GM12878 (cell line): Measurements from ENCODE around the gene CBY3. TPM values are rescaled to one million over a fixed set of nuclear protein-coding genes. Genes with fewer than 3 reads are reported as not detected.

Source experiments
- ATAC-seq: fragments of 200-7000 bp; cut with Tn5 transposase; 3 replicates; pipeline ENCODE4 v1.9.1; 2020; ENCODE audit warnings: mild to moderate bottlenecking, moderate library complexity
- BruUV-seq: library from RNA; stranded (reverse); fragments of 400-500 nt; replicated peaks from 2 replicates; lab custom pipeline; 2021; lab: Mats Ljungman, UMichigan
- CTCF ChIA-PET: fragments of 300-600 bp; sonication (Branson Sonifier 250); formaldehyde crosslinking; extraction: SDS; loops from one replicate; lab custom pipeline; 2021; ENCODE audit warnings: inconsistent platforms; lab: Yijun Ruan, JAX
- POLR2A ChIA-PET: fragments of 350-600 bp; formaldehyde crosslinking; extraction: SDS; loops from one replicate; lab custom pipeline; 2021; ENCODE audit warnings: inconsistent platforms; lab: Charles Lee
- RAD21 ChIA-PET: fragments of 300-600 bp; sonication (Branson Sonifier 250); formaldehyde crosslinking; loops from one replicate; lab custom pipeline; 2023; ENCODE audit warnings: antibody characterized with exemption; ENCODE audit not compliant: unreplicated experiment; lab: Charles Lee
- SMC1A ChIA-PET: fragments of 300-600 bp; sonication (Branson Sonifier 250); formaldehyde crosslinking; loops from one replicate; lab custom pipeline; 2023; ENCODE audit not compliant: unreplicated experiment, uncharacterized antibody; lab: Charles Lee
- DNase-seq: peaks from one replicate; pipeline ENCODE4 v3.0.0-alpha.2; 2011; ENCODE audit warnings: low read depth, low spot score
- FAIRE-seq: peaks from 3 replicates; lab custom pipeline; 2011; peaks lifted over from hg19 to GRCh38; lab: Jason Lieb, UNC
- H2AFZ ChIP-seq: 2 replicates; pipeline ENCODE4 v1.6.0; 2011; ENCODE audit warnings: low read depth, low read length, control low read depth; ENCODE audit not compliant: control insufficient read depth
- H3K27ac ChIP-seq: 2 replicates; pipeline ENCODE4 v1.5.1; 2011; ENCODE audit warnings: control low read depth; ENCODE audit not compliant: control insufficient read depth, insufficient read depth
- H3K27me3 ChIP-seq, 2 experiments: replicated peaks in 1 of 2; 2 replicates each; pipeline versions ENCODE4 v1.6.0 to v1.6.1; 2011; ENCODE audit warnings: low read length in 1 of 2; ENCODE audit not compliant: control insufficient read depth in 2 of 2, insufficient read depth in 2 of 2
- H3K36me3 ChIP-seq, 2 experiments: 2 replicates each; pipeline ENCODE4 v1.5.1; 2011; ENCODE audit warnings: low read length in 1 of 2; ENCODE audit not compliant: control insufficient read depth in 2 of 2, insufficient read depth in 2 of 2
- H3K4me1 ChIP-seq: 2 replicates; pipeline ENCODE4 v1.6.1; 2011; ENCODE audit warnings: mild to moderate bottlenecking, low read length, moderate library complexity, mixed read lengths; ENCODE audit not compliant: control insufficient read depth, insufficient read depth
- H3K4me2 ChIP-seq: 2 replicates; pipeline ENCODE4 v1.6.0; 2011; ENCODE audit warnings: control low read depth; ENCODE audit not compliant: control insufficient read depth, insufficient read depth
- H3K4me3 ChIP-seq: fragments of 200-600 bp; sonication (generic); 2 replicates; pipeline ENCODE4 v1.5.1; 2016
- H3K79me2 ChIP-seq: 2 replicates; pipeline ENCODE4 v1.6.0; 2011; ENCODE audit warnings: low read length; ENCODE audit not compliant: control insufficient read depth, insufficient read depth
- H3K9ac ChIP-seq: 2 replicates; pipeline ENCODE4 v1.8.0; 2011; ENCODE audit warnings: low read length, control low read depth, mixed read lengths; ENCODE audit not compliant: control insufficient read depth, insufficient read depth
- H3K9me3 ChIP-seq: replicated peaks from 3 replicates; pipeline ENCODE4 v1.5.1; 2011; ENCODE audit warnings: mild to moderate bottlenecking, low read length; ENCODE audit not compliant: control insufficient read depth, insufficient read depth
- H4K20me1 ChIP-seq: 2 replicates; pipeline ENCODE4 v1.6.0; 2011; ENCODE audit not compliant: control insufficient read depth, insufficient read depth
- ASH2L ChIP-seq: fragments of 300-600, 200-600 bp; sonication (generic); IDR thresholded peaks from 2 replicates; pipeline ENCODE4 v1.6.1; 2017; ENCODE audit warnings: low read depth, mild to moderate bottlenecking, borderline replicate concordance
- CBFB ChIP-seq: IDR thresholded peaks from 2 replicates; pipeline ENCODE4 v1.6.1; 2016; ENCODE audit warnings: antibody characterized with exemption, low read depth
- EGR1 ChIP-seq, 2 experiments: IDR thresholded peaks; 1 replicate in 1 of 2; 2 replicates in 1 of 2; pipeline ENCODE4 v1.6.1; 2011 to 2012; ENCODE audit warnings: low read depth in 2 of 2, low read length in 2 of 2, borderline replicate concordance in 1 of 2, mild to moderate bottlenecking in 1 of 2, moderate library complexity in 1 of 2
- IRF3 ChIP-seq: fragments of 450-650 bp; IDR thresholded peaks from 2 replicates; pipeline ENCODE4 v1.6.1; 2014; ENCODE audit warnings: mild to moderate bottlenecking
- IRF4 ChIP-seq: IDR thresholded peaks from 2 replicates; pipeline ENCODE4 v1.6.1; 2011; ENCODE audit warnings: low read depth, low read length
- KLF5 ChIP-seq: fragments of 450-650 bp; IDR thresholded peaks from 2 replicates; pipeline ENCODE4 v1.6.1; 2014; ENCODE audit warnings: mild to moderate bottlenecking; ENCODE audit not compliant: partially characterized antibody
- MAX ChIP-seq: IDR thresholded peaks from 2 replicates; pipeline ENCODE4 v1.6.1; 2012; ENCODE audit warnings: low read depth, low read length, improper control_type of control experiment
- MTA3 ChIP-seq: IDR thresholded peaks from 2 replicates; pipeline ENCODE4 v1.6.1; 2012; ENCODE audit warnings: low read length, inconsistent platforms, borderline replicate concordance
- NFYA ChIP-seq: IDR thresholded peaks from 2 replicates; pipeline ENCODE4 v1.6.1; 2011; ENCODE audit warnings: low read depth, mild to moderate bottlenecking, low read length, improper control_type of control experiment, borderline replicate concordance
- PML ChIP-seq: IDR thresholded peaks from 2 replicates; pipeline ENCODE4 v1.6.1; 2012; ENCODE audit warnings: low read length, inconsistent platforms
- SREBF2 ChIP-seq: IDR thresholded peaks from 2 replicates; pipeline ENCODE4 v1.6.1; 2012; ENCODE audit warnings: mild to moderate bottlenecking, low read length
- TAF1 ChIP-seq: IDR thresholded peaks from 2 replicates; pipeline ENCODE4 v1.6.1; 2011; ENCODE audit warnings: mild to moderate bottlenecking, low read depth, low read length, borderline replicate concordance
- WGBS: methylation state at CpG from one replicate; pipeline ENCODE4 v1.1.6; 2016; ENCODE audit warnings: low lambda C conversion rate; ENCODE audit not compliant: insufficient replicate concordance, insufficient coverage; ENCODE audit errors: missing lambda C conversion rate; 5-methylcytosine and 5-hydroxymethylcytosine counted together
- in situ Hi-C: fragments of 300-500 bp; cut with MboI; formaldehyde crosslinking; loops from 9 replicates; pipeline ENCODE4 v1.14.3; 2018; ENCODE audit warnings: mixed read lengths
- intact Hi-C: fragments of 100-400 bp; cut with micrococcal nuclease; formaldehyde crosslinking; loops from one replicate; pipeline ENCODE4 v1.14.2; 2022; ENCODE audit not compliant: unreplicated experiment
- polyA plus RNA-seq, 11 experiments: library from polyadenylated mRNA; depleted of rRNA in 4 of 11; unstranded in 6 of 11; stranded (reverse) in 5 of 11; fragments of >200 nt; fragmentation: Nextera tagmentation in 4 of 11; fragmentation: Illumina TruSeq in 1 of 11; extraction: Ambion mirVana in 4 of 11; extraction: Trizol in 1 of 11; gene quantifications; 1 replicate in 1 of 11; 2 replicates in 10 of 11; pipeline versions ENCODE4 v1.2.1 to v1.2.3, GENCODE V29; 2011 to 2016; ENCODE audit warnings: inconsistent platforms in 2 of 11, missing spikeins in 2 of 11, low read depth in 1 of 11
- total RNA-seq, 4 experiments: library from RNA; depleted of rRNA in 3 of 4; stranded (reverse); fragments of >200 nt in 3 of 4; fragmentation: Illumina TruSeq in 1 of 4; extraction: Trizol in 1 of 4; gene quantifications; 2 replicates each; pipeline versions ENCODE4 v1.2.1 to v1.2.3, GENCODE V29; 2013 to 2021

Gene CBY3
- total and polyA plus RNA-seq, 10 of the 15 experiments (the other 5 are each of a cell fraction or from before 2014, with no cell fraction given): 0.10 to 1.2 (median 0.47) TPM; not detected in 5

DNA sequence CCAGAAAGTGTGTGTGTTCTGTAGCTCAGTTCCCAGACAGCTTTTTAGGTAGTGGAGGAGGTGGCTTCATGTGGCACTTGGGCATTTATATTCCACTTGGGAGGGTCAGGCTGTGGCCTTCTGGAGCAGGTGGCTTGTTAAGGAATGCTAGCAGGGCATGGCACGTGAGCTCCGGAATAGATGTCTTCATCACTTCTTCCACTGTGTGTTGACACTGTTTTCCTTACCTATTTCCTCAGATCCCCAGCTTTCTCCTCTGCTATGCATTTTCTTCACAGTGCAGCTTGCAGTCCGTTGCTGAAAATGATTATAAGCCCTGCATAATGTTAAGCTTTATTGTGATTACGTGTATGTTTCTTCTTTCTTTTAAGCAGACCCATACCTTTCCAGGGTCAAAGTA lies 48.5 kb upstream of the CBY3 start:
- no peak for ATAC-seq
- WGBS: 96% methylated on average over 4 of the region's 4 CpGs
- H3K9ac ChIP-seq: no peak overlapping the region
- SMC1A ChIA-PET: interaction anchor here (0.9 to 3.4 kb wide), 2 partner anchors 31 to 49 kb away, joined by 3 to 12 read pairs; partner anchors contain the start of gene CBY3
- H3K4me3 ChIP-seq: no peak overlapping the region
- in situ Hi-C loops: no loop called here
- no peaks in the 10 kb centered on the region for H3K27me3 ChIP-seq
- RAD21 ChIA-PET: no interaction called here
- peaks cover 11 to 41% of the 10 kb centered on the region in 2 experiments for H3K36me3 ChIP-seq
- peaks cover 3% of the 10 kb centered on the region; the same call in 1 of the 2 replicates for H3K4me1 ChIP-seq
- no peak for TF ChIP-seq SREBF2
- TF ChIP-seq CBFB: no peak
- TF ChIP-seq PML: no peak
- no peak for TF ChIP-seq TAF1
- TF ChIP-seq ASH2L: no peak
- no peak for TF ChIP-seq IRF4
- no peak for TF ChIP-seq KLF5
- TF ChIP-seq MAX: no peak
- TF ChIP-seq MTA3: no peak
- TF ChIP-seq NFYA: no peak
- TF ChIP-seq EGR1 (IDR thresholded peaks at IDR 0.05; ENCODE audit: borderline replicate concordance in 1 of 2, low read depth in 2 of 2, low read length in 2 of 2): no peak
- TF ChIP-seq IRF3: no peak
- FAIRE-seq: no peak
- intact Hi-C loops: no loop called here
- no peak overlapping the region for H3K4me2 ChIP-seq
- no peaks in the 10 kb centered on the region for H4K20me1 ChIP-seq
- no peak for DNase-seq
- no peak overlapping the region for H3K27ac ChIP-seq
- H2AFZ ChIP-seq: no peak overlapping the region
- CTCF ChIA-PET: interaction anchor here (0.8 kb wide), 1 partner anchor 9 kb away, joined by 3 read pairs; no protein-coding TSS in a partner anchor
- H3K9me3 ChIP-seq: no peaks in the 10 kb centered on the region
- POLR2A ChIA-PET: no interaction called here
- peaks cover 17% of the 10 kb centered on the region for H3K79me2 ChIP-seq
- BruUV-seq: no TSS peak
